GM12865 (cell line): ENCODE measurements around the gene TMEM200C.

ENCODE experiments used
- DNase-seq: peaks from one replicate; pipeline ENCODE4 v3.0.0; 2010; ENCODE audit warnings: low read depth
- H3K4me3 ChIP-seq: 2 replicates; pipeline ENCODE4 v1.5.1; 2011; ENCODE audit warnings: mild to moderate bottlenecking, low read depth, low read length, control low read depth
- TF ChIP-seq, protein P1 (sequence below): IDR thresholded peaks from 2 replicates; pipeline ENCODE4 v1.5.1; 2011; ENCODE audit warnings: low read length, control low read depth, low read depth, inconsistent platforms; ENCODE audit not compliant: insufficient read depth; ENCODE audit errors: missing control alignments

Gene TMEM200C

DNA sequence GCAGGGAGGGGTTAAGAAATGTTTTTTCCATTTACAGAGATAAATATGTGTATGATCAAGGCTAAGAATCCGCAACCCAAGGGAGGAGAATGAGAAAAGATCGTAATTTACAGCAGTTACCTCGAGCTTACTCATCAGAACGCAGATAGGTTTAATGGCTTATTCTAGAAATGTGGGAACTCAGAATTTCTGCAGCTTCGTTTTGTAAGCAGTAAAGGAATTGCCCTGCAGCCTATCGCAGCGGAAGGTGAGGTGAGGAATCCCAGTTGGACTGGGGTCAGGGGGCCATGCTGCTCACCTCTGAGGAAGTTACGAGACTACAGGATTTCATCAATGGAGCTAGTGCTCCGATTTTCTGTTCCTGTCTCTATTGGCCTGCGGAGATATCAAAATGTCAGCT, 8.1 kb upstream of the TMEM200C start:
- no peak overlapping the region for H3K4me3 ChIP-seq
- no peak for DNase-seq
- TF ChIP-seq, protein P1, sequence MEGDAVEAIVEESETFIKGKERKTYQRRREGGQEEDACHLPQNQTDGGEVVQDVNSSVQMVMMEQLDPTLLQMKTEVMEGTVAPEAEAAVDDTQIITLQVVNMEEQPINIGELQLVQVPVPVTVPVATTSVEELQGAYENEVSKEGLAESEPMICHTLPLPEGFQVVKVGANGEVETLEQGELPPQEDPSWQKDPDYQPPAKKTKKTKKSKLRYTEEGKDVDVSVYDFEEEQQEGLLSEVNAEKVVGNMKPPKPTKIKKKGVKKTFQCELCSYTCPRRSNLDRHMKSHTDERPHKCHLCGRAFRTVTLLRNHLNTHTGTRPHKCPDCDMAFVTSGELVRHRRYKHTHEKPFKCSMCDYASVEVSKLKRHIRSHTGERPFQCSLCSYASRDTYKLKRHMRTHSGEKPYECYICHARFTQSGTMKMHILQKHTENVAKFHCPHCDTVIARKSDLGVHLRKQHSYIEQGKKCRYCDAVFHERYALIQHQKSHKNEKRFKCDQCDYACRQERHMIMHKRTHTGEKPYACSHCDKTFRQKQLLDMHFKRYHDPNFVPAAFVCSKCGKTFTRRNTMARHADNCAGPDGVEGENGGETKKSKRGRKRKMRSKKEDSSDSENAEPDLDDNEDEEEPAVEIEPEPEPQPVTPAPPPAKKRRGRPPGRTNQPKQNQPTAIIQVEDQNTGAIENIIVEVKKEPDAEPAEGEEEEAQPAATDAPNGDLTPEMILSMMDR, result no peak

DNA sequence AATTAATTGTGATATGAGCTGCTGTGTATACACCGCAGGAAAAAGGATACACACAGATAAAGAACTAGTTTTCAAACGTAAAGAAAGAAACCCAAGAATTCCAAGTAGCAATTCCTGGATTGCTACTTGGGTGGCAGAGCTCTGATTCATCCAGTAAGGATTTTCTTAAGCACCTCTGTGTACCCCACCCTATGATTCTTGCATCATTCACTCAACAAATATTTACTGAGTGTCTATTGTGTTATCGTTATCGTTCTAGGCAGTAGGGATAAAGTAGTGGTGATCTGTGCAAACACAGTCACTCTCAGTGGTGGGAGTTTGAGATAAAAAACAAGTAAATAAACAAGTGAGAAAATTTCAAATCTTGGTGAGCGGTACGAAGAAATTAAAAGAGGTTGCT, 4.9 kb upstream of the TMEM200C start:
- DNase-seq, result no peak
- no peak overlapping the region for H3K4me3 ChIP-seq
- TF ChIP-seq, protein P1, result no peak

DNA sequence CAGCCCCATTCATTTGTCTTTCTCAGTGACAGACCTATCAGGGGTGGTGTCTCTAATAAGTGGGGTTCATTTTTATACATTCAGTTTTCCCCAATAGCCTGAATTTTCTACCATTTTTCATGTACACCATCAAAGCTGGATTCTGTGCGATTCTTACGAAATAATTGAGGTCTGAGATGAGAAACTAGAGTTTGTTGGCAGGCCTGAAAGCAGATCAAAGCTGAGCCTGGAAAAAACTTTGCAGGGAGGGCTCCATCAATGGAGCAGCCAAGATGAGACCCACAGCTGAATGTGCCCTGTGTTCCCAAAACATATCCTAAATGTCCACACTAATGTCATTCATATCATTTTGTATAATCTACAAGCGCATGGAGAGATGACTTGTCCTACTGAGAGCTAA, 4.5 kb upstream of the TMEM200C start:
- DNase-seq, result no peak
- TF ChIP-seq, protein P1, result no peak
- no peak overlapping the region for H3K4me3 ChIP-seq

DNA sequence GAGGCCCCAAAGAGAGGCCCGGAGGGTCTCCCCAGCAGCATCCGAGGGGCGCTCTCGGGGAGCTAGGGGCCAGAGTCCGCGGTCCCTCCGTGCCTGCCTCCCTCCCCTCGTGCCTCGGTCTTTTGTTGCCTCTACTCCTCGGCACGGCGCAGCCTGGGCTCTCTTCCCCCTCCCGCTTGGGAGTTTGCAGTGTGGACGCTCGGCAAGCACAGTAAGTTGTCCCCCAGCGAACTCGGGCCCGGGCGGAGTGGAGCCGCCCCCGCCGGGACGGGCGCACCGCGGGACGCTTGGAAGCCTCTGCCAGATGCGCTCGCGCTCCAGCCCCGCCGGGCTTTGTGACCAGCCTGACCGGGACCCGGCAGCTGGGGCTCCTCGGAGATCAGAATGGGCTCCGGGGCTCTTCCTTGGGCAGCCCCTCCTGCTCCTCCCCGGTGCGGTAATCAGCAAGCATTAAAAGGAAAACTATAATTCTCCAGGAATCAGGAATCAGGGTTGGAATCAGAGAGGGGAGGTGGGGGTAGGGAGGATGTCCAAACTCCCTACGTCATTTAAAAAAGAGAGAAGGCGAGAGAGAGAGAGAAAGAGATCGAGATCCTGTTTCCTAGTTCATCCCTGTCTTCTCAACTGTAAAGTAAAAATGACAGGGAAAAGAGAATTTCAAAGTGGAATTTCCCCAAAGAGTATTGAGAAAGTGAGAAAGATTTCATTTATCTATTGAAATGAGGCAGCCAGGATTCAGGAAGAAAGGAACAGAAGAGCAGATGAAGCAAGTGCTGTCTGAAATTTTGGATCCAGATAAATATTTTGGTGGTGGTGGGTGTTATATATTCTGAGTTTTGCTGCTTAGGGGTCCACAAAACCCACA, 786 bp upstream of the TMEM200C start:
- H3K4me3 ChIP-seq, result peak overlapping the region; percentile 15; the same call in 1 of the 2 replicates
- TF ChIP-seq, protein P1, result no peak
- DNase-seq, result peak; percentile 12

DNA sequence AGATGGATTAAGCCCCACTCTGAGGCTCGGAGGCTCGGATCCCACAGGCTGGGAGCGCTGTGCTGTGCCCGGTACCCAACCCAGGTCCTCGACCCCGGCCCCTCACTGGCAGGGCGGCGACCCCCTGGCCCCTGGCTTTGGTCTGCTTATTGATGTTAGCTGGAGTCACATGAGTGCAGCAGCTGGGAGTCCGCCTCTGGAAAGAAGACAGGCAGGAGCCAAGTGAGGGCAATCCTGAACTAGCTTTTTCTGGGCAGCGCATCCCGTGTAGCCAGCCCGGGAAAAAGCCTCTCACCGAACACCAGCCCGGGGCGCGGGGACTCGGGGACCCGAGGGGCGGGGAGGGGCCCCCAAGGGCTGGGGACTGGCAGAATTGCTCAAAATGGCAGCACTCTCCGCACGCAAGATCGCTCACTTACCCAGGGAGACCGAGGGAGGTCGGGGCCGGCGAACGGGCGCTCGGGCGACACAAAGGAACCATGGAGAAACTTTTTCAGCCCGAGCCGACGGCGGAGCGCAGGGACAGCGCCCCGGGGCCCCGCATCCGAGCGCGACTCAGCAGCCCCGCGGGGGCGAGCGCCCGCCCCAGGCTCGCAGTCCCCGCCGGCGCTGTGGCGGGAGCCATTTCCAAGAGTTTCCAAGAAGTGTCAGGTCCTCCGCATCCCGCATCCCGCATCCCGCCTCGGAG, 567 bp downstream of the TMEM200C start:
- DNase-seq, result no peak
- TF ChIP-seq, protein P1, result no peak
- H3K4me3 ChIP-seq, result peak overlapping the region; percentile 2; the same call in 1 of the 2 replicates

DNA sequence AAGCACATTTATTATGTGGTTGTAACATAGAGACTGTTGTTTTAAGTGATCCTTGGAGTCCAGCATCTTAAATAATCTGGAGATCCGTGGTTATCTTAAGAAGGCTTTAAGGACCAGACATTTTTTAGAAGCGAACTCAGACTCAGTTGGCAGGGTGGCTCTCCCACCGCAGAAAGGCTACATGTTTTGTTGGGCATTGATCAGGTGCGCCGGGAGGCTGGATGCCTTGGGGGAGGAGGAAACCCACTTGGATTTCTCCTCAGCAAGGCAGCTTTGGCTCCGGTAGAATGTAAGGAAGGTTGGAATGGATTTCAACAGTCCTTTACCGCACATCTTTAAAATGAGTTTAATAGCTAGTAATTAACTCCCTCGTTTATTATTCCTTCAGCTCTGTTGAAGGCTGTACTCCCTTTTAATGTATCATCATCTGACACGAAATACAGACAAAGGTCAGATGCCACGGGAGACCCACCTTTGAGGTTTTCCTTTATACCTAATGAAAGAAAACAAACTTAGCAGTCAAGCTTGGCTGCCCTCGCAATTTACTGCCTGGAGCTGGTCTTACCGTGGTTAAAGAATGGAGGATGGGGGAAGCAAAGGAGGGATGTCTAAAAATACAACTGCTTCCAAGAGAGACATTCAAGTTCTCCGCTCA, 1.2 kb downstream of the TMEM200C start:
- TF ChIP-seq, protein P1, result no peak
- H3K4me3 ChIP-seq, result no peak overlapping the region
- no peak for DNase-seq
